Activated CD8-positive, alpha-beta memory T cell treated with anti-CD3 and anti-CD28 coated beads for 36 hours (primary cell): ENCODE data around the gene PLD4. TPM values are rescaled to one million over a fixed set of nuclear protein-coding genes. Genes with fewer than 3 reads are reported as not detected.
"Not testable (repeated sequence)": the region's sequence is repeated elsewhere in the genome, so short reads cannot be mapped to it uniquely, and the experiment has no call there.

Experiments used
- CTCF ChIA-PET: fragments of 350-600 bp; sonication (Branson Sonifier 250); formaldehyde crosslinking; loops from one replicate; lab custom pipeline; 2021; ENCODE audit warnings: antibody characterized with exemption; lab: Charles Lee
- POLR2A ChIA-PET: fragments of 350-600 bp; sonication (Branson Sonifier 250); formaldehyde crosslinking; loops from one replicate; lab custom pipeline; 2021; ENCODE audit warnings: antibody characterized with exemption; lab: Charles Lee
- total RNA-seq, 2 experiments: library from RNA; stranded (reverse); gene quantifications; one replicate each; pipeline ENCODE4 v1.2.3, GENCODE V29; 2021

Gene PLD4
- total RNA-seq, 2 experiments from 2014 or later, result not detected

- POLR2A ChIA-PET, CTCF ChIA-PET: not testable (repeated sequence)
Observed at GRCh38 chr14:104947881-104948735, 23.4 kb downstream of the PLD4 start.

GRCh38 chr14:104948736-104949031 lies 24.0 kb downstream of the PLD4 start:
- POLR2A ChIA-PET, result no interaction called here
- CTCF ChIA-PET, result no interaction called here

- POLR2A ChIA-PET, CTCF ChIA-PET: not testable (repeated sequence)
Observed at GRCh38 chr14:104949406-104949955, 24.8 kb downstream of the PLD4 start.

GRCh38 chr14:104950021-104950420 lies 25.3 kb downstream of the PLD4 start:
- ChIA-PET POLR2A (no interaction called here), CTCF (no interaction called here)

GRCh38 chr14:104950701-104951100 lies 26.0 kb downstream of the PLD4 start:
- CTCF ChIA-PET, POLR2A ChIA-PET: not testable (repeated sequence)

GRCh38 chr14:104951863-104952657 lies 27.4 kb downstream of the PLD4 start:
- CTCF ChIA-PET, POLR2A ChIA-PET: not testable (repeated sequence)

GRCh38 chr14:104953097-104953496 lies 28.4 kb downstream of the PLD4 start:
- POLR2A ChIA-PET, result no interaction called here
- CTCF ChIA-PET, result no interaction called here

- CTCF ChIA-PET, result no interaction called here
- POLR2A ChIA-PET, result interaction anchor here (0.6 kb wide), 1 partner anchor 79 kb away, joined by 3 read pairs; no protein-coding TSS in a partner anchor
Observed at GRCh38 chr14:104953896-104954656, 29.4 kb downstream of the PLD4 start.

- ChIA-PET POLR2A (interaction anchor here (0.6 kb wide), 2 partner anchors 36 to 80 kb away, joined by 3 read pairs; no protein-coding TSS in a partner anchor), CTCF (no interaction called here)
Observed at GRCh38 chr14:104954746-104955395, 30.2 kb downstream of the PLD4 start.

GRCh38 chr14:104955396-104955770 lies 30.7 kb downstream of the PLD4 start:
- POLR2A ChIA-PET, result interaction anchor here (0.6 kb wide), 1 partner anchor 36 kb away, joined by 3 read pairs; no protein-coding TSS in a partner anchor
- CTCF ChIA-PET, result interaction anchor here (0.9 kb wide), 1 partner anchor 20 kb away, joined by 3 read pairs; no protein-coding TSS in a partner anchor

- ChIA-PET POLR2A (no interaction called here), CTCF (interaction anchor here (0.9 kb wide), 1 partner anchor 19 kb away, joined by 3 read pairs; no protein-coding TSS in a partner anchor)
Observed at GRCh38 chr14:104956290-104956890, 31.7 kb downstream of the PLD4 start.

- CTCF ChIA-PET, result no interaction called here
- POLR2A ChIA-PET, result no interaction called here
Observed at GRCh38 chr14:104957146-104958113, 32.8 kb downstream of the PLD4 start.

- ChIA-PET POLR2A (interaction anchor here (0.5 kb wide), 1 partner anchor 527 kb away, joined by 4 read pairs; no protein-coding TSS in a partner anchor), CTCF (interaction anchor here (1.7 to 2.5 kb wide), 2 partner anchors 11 to 81 kb away, joined by 5 to 7 read pairs; no protein-coding TSS in a partner anchor)
Observed at GRCh38 chr14:104964546-104964945, 39.9 kb downstream of the PLD4 start.

GRCh38 chr14:104965561-104966231 lies 41.0 kb downstream of the PLD4 start:
- CTCF ChIA-PET, result no interaction called here
- POLR2A ChIA-PET, result no interaction called here

- CTCF ChIA-PET, result no interaction called here
- POLR2A ChIA-PET, result no interaction called here
Observed at GRCh38 chr14:104966261-104966865, 41.7 kb downstream of the PLD4 start.

- POLR2A ChIA-PET, result no interaction called here
- CTCF ChIA-PET, result no interaction called here
Observed at GRCh38 chr14:104966981-104967385, 42.3 kb downstream of the PLD4 start.
